Measurements from ENCODE around the gene OGFOD3.

DNA sequence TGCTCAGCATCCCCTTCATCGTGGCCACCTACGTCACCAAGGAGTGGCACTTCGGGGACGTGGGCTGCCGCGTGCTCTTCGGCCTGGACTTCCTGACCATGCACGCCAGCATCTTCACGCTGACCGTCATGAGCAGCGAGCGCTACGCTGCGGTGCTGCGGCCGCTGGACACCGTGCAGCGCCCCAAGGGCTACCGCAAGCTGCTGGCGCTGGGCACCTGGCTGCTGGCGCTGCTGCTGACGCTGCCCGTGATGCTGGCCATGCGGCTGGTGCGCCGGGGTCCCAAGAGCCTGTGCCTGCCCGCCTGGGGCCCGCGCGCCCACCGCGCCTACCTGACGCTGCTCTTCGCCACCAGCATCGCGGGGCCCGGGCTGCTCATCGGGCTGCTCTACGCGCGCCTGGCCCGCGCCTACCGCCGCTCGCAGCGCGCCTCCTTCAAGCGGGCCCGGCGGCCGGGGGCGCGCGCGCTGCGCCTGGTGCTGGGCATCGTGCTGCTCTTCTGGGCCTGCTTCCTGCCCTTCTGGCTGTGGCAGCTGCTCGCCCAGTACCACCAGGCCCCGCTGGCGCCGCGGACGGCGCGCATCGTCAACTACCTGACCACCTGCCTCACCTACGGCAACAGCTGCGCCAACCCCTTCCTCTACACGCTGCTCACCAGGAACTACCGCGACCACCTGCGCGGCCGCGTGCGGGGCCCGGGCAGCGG is 43.6 kb downstream of the OGFOD3 start:
- TF ChIP-seq POLR2A (IDR thresholded peaks at IDR 0.05) = no peak
- TF ChIP-seq, protein P1, sequence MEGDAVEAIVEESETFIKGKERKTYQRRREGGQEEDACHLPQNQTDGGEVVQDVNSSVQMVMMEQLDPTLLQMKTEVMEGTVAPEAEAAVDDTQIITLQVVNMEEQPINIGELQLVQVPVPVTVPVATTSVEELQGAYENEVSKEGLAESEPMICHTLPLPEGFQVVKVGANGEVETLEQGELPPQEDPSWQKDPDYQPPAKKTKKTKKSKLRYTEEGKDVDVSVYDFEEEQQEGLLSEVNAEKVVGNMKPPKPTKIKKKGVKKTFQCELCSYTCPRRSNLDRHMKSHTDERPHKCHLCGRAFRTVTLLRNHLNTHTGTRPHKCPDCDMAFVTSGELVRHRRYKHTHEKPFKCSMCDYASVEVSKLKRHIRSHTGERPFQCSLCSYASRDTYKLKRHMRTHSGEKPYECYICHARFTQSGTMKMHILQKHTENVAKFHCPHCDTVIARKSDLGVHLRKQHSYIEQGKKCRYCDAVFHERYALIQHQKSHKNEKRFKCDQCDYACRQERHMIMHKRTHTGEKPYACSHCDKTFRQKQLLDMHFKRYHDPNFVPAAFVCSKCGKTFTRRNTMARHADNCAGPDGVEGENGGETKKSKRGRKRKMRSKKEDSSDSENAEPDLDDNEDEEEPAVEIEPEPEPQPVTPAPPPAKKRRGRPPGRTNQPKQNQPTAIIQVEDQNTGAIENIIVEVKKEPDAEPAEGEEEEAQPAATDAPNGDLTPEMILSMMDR (IDR thresholded peaks at IDR 0.05) = no peak
